HL-60 (cell line): ENCODE data around the gene RPS19.

Source experiments
- DNase-seq, 2 experiments: peaks; one replicate each; pipeline ENCODE4 v3.0.0-alpha.2; 2010 to 2020; ENCODE audit warnings: low read depth in 1 of 2, low spot score in 1 of 2
- H3K27ac ChIP-seq: fragments of 250-450 bp; sonication (Bioruptor Pico); replicated peaks from 2 replicates; pipeline ENCODE4 v1.5.1; 2020; ENCODE audit warnings: mild to moderate bottlenecking, moderate library complexity
- H3K27me3 ChIP-seq: fragments of 250-450 bp; sonication (Bioruptor Pico); 2 replicates; pipeline ENCODE4 v1.5.1; 2021; ENCODE audit warnings: mild to moderate bottlenecking, moderate library complexity; ENCODE audit not compliant: insufficient read depth, poor library complexity, severe bottlenecking
- H3K4me3 ChIP-seq: replicated peaks from 2 replicates; pipeline ENCODE4 v1.5.1; 2011; ENCODE audit warnings: mild to moderate bottlenecking, control low read depth, low read length; ENCODE audit not compliant: insufficient read depth
- GABPA ChIP-seq: IDR thresholded peaks from 2 replicates; pipeline ENCODE4 v1.6.1; 2012; ENCODE audit warnings: low read depth
- POLR2AphosphoS5 ChIP-seq: IDR thresholded peaks from 2 replicates; pipeline ENCODE4 v1.6.1; 2012; ENCODE audit warnings: low read depth
- REST ChIP-seq: IDR thresholded peaks from 2 replicates; pipeline ENCODE4 v1.6.1; 2012; ENCODE audit warnings: low read depth; ENCODE audit not compliant: insufficient replicate concordance
- SPI1 ChIP-seq: IDR thresholded peaks from 2 replicates; pipeline ENCODE4 v1.6.1; 2012; ENCODE audit warnings: low read depth, mild to moderate bottlenecking, borderline replicate concordance
- TF ChIP-seq, protein P1 (sequence below): IDR thresholded peaks from one replicate; pipeline ENCODE4 v1.5.1; 2011; ENCODE audit warnings: low read length, control low read depth, inconsistent platforms; ENCODE audit not compliant: insufficient read depth

RPS19 gene

DNA sequence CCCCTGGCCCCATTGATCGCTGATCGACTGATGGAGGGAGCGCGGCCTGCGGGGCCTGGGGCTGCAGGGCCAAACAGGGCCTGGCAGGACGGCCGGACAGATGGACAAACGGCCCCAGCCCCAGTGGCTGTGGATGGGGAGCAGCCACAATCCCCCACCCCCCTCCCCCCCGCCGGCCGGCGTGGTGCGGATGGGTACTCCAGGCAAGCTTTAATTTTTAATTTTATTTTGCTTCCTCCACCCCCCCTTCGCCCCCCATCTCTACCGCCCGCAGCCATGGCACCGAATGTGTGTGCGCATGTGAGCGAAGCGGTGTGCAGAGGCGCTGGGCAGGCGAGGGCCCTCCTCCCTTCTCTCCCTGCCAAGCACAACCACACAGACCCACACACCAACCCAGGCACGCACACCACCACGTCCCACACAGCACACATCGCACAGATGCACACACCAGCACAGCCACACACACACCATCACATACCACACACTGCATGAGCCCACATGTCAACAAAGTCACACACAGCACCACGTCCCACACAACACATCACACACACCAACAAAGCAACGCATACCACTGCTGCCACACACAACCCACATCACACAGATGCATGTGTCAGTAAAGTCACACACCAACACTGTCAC lies 55.8 kb downstream of the RPS19 start:
- H3K27ac ChIP-seq = no peak overlapping the region
- H3K27me3 ChIP-seq = peaks cover 56% of the 10 kb centered on the region
- no peak for TF ChIP-seq REST
- no peak for TF ChIP-seq POLR2AphosphoS5
- TF ChIP-seq, protein P1, sequence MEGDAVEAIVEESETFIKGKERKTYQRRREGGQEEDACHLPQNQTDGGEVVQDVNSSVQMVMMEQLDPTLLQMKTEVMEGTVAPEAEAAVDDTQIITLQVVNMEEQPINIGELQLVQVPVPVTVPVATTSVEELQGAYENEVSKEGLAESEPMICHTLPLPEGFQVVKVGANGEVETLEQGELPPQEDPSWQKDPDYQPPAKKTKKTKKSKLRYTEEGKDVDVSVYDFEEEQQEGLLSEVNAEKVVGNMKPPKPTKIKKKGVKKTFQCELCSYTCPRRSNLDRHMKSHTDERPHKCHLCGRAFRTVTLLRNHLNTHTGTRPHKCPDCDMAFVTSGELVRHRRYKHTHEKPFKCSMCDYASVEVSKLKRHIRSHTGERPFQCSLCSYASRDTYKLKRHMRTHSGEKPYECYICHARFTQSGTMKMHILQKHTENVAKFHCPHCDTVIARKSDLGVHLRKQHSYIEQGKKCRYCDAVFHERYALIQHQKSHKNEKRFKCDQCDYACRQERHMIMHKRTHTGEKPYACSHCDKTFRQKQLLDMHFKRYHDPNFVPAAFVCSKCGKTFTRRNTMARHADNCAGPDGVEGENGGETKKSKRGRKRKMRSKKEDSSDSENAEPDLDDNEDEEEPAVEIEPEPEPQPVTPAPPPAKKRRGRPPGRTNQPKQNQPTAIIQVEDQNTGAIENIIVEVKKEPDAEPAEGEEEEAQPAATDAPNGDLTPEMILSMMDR = no peak
- no peak for TF ChIP-seq GABPA
- no peak for TF ChIP-seq SPI1
- DNase-seq = no peak
- no peak overlapping the region for H3K4me3 ChIP-seq

DNA sequence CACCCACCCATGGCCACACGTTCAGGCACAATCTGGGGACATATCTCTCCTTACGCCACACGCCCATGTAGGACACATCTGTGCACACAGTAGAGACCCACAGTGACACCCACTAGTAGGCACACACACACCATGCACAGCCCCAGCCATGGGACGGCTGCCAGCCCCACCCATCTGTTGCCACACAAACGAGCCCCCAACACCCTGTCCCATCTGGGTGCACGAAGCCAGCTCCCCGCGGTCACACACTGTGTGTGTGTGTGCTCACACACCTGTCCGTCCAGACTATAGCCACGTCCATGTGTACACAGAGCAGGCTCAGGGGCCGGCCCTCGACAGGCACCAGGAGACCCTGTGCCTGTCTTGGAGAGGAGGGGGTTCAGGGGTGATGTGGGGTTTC lies 57.6 kb downstream of the RPS19 start:
- H3K27me3 ChIP-seq = peaks cover 57% of the 10 kb centered on the region
- TF ChIP-seq POLR2AphosphoS5 (no peak), REST (no peak), SPI1 (no peak), GABPA (no peak)
- TF ChIP-seq, protein P1 = no peak
- no peak overlapping the region for H3K4me3 ChIP-seq
- DNase-seq = no peak
- no peak overlapping the region for H3K27ac ChIP-seq

GRCh38 chr19:41918095-41918494 lies 58.0 kb downstream of the RPS19 start:
- H3K27ac ChIP-seq = no peak overlapping the region
- no peak for TF ChIP-seq GABPA
- TF ChIP-seq SPI1 = no peak
- no peak for TF ChIP-seq REST
- TF ChIP-seq POLR2AphosphoS5 = no peak
- TF ChIP-seq, protein P1 = no peak
- DNase-seq = no peak
- H3K27me3 ChIP-seq = peaks cover 55% of the 10 kb centered on the region
- no peak overlapping the region for H3K4me3 ChIP-seq
